Testis (tissue), 3 donors: ENCODE data around the gene KIFAP3. TPM values are rescaled to one million over a fixed set of nuclear protein-coding genes. Genes with fewer than 3 reads are reported as not detected.

Experiments used
- DNase-seq: peaks from one replicate; pipeline ENCODE4 v3.0.0-alpha.2; 2019
- H3K27ac ChIP-seq, 2 donors: fragments of 200-600 bp; sonication (generic); one replicate each; pipeline ENCODE4 v1.5.1; 2019
- H3K27me3 ChIP-seq: fragments of 200-600 bp; sonication (generic); one replicate; pipeline ENCODE4 v1.5.1; 2019
- H3K36me3 ChIP-seq: fragments of 200-600 bp; sonication (generic); one replicate; pipeline ENCODE4 v1.5.1; 2017; ENCODE audit warnings: low read depth; ENCODE audit errors: missing control alignments
- H3K4me1 ChIP-seq: fragments of 200-600 bp; sonication (generic); one replicate; pipeline ENCODE4 v1.5.1; 2019
- H3K4me3 ChIP-seq, 2 donors: fragments of 200-600 bp; sonication (generic); one replicate each; pipeline ENCODE4 v1.5.1; 2017 to 2019
- H3K9me3 ChIP-seq: fragments of 200-600 bp; sonication (generic); one replicate; pipeline ENCODE4 v1.5.1; 2017
- CTCF ChIP-seq, 3 experiments: fragments of 450-650 bp in 2 of 3; fragments of 200-600 bp in 1 of 3; sonication (generic) in 1 of 3; IDR thresholded peaks; one replicate each; pipeline ENCODE4 v1.5.1; 2016 to 2019; ENCODE audit warnings: antibody characterized with exemption in 3 of 3, mild to moderate bottlenecking in 2 of 3, moderate library complexity in 1 of 3
- POLR2A ChIP-seq: fragments of 450-650 bp; IDR thresholded peaks from one replicate; pipeline ENCODE4 v1.6.1; 2017; ENCODE audit warnings: antibody characterized with exemption, mild to moderate bottlenecking, moderate library complexity
- WGBS, 2 donors: methylation state at CpG; one replicate each; pipeline ENCODE4 v1.1.5; 2018; 5-methylcytosine and 5-hydroxymethylcytosine counted together
- intact Hi-C: fragments of 100-400 bp; cut with DNase I; formaldehyde crosslinking; loops from one replicate; pipeline ENCODE4 v1.15.1; 2023; ENCODE audit warnings: low total_unique reads
- polyA plus RNA-seq: library from polyadenylated mRNA; stranded (reverse); fragments of 350-450 nt; fragmentation: Illumina TruSeq; extraction: RNeasy Lipid Tissue Mini Kit (QIAGEN cat#74804); gene quantifications from one replicate; pipeline ENCODE4 v1.2.3, GENCODE V29; 2014; ENCODE audit warnings: low read depth, low replicate concordance; ENCODE audit not compliant: insufficient read depth
- total RNA-seq, 2 donors: library from RNA; depleted of rRNA; stranded (reverse); fragments of >200 nt; gene quantifications; one replicate each; pipeline ENCODE4 v1.2.3, GENCODE V29; 2016

KIFAP3 gene
- total and polyA plus RNA-seq, 3 donors from 2014 or later = 52.9 to 80.8 (median 60.6) TPM

- Histone ChIP-seq H3K4me3 (no peak overlapping the region), H3K36me3 (no peaks in the 10 kb centered on the region), H3K27ac (no peak overlapping the region), H3K9me3 (no peaks in the 10 kb centered on the region), H3K4me1 (no peaks in the 10 kb centered on the region), H3K27me3 (no peaks in the 10 kb centered on the region)
- intact Hi-C loops = no loop called here
- TF ChIP-seq POLR2A (no peak), CTCF (IDR thresholded peaks at IDR 0.05) (no peak)
- WGBS, 2 donors = 85 to 89% methylated on average over 2 of the region's 2 CpGs
- DNase-seq = no peak
Observed at GRCh38 chr1:170032531-170033280, 41.8 kb downstream of the KIFAP3 start.

GRCh38 chr1:170030212-170030611, 44.3 kb downstream of the KIFAP3 start:
- 96 to 100% methylated on average over 1 of the region's 1 CpG for WGBS, 2 donors
- H3K4me3 ChIP-seq = no peak overlapping the region
- H3K27ac ChIP-seq = no peak overlapping the region
- DNase-seq = no peak
- H3K9me3 ChIP-seq = no peaks in the 10 kb centered on the region
- no peaks in the 10 kb centered on the region for H3K4me1 ChIP-seq
- no peak for TF ChIP-seq CTCF (IDR thresholded peaks at IDR 0.05)
- no peak for TF ChIP-seq POLR2A
- intact Hi-C loops = no loop called here
- H3K27me3 ChIP-seq = no peaks in the 10 kb centered on the region
- H3K36me3 ChIP-seq = no peaks in the 10 kb centered on the region

- 88 to 96% methylated on average over 3 of the region's 3 CpGs for WGBS, 2 donors
- no peaks in the 10 kb centered on the region for H3K4me1 ChIP-seq
- no peak overlapping the region for H3K27ac ChIP-seq
- intact Hi-C loops = no loop called here
- H3K27me3 ChIP-seq = no peaks in the 10 kb centered on the region
- H3K9me3 ChIP-seq = no peaks in the 10 kb centered on the region
- no peaks in the 10 kb centered on the region for H3K36me3 ChIP-seq
- DNase-seq = no peak
- no peak overlapping the region for H3K4me3 ChIP-seq
- TF ChIP-seq CTCF (IDR thresholded peaks at IDR 0.05) = no peak
- no peak for TF ChIP-seq POLR2A
Observed at GRCh38 chr1:170027760-170028159, 46.7 kb downstream of the KIFAP3 start.

GRCh38 chr1:170020859-170021258, 53.6 kb downstream of the KIFAP3 start:
- TF ChIP-seq CTCF (IDR thresholded peaks at IDR 0.05) (no peak), POLR2A (no peak)
- Histone ChIP-seq H3K27me3 (no peaks in the 10 kb centered on the region), H3K27ac (no peak overlapping the region), H3K36me3 (no peaks in the 10 kb centered on the region), H3K9me3 (no peaks in the 10 kb centered on the region), H3K4me3 (no peak overlapping the region), H3K4me1 (no peaks in the 10 kb centered on the region)
- intact Hi-C loops = no loop called here
- no peak for DNase-seq
- WGBS, 2 donors = 91 to 93% methylated on average over 2 of the region's 2 CpGs

GRCh38 chr1:170017478-170017877, 57.0 kb downstream of the KIFAP3 start:
- H3K4me1 ChIP-seq = no peaks in the 10 kb centered on the region
- intact Hi-C loops = no loop called here
- H3K27me3 ChIP-seq = no peaks in the 10 kb centered on the region
- no peaks in the 10 kb centered on the region for H3K9me3 ChIP-seq
- H3K27ac ChIP-seq = no peak overlapping the region
- 95 to 96% methylated on average over 2 of the region's 2 CpGs for WGBS, 2 donors
- TF ChIP-seq POLR2A = no peak
- no peak for TF ChIP-seq CTCF (IDR thresholded peaks at IDR 0.05)
- H3K4me3 ChIP-seq = no peak overlapping the region
- no peaks in the 10 kb centered on the region for H3K36me3 ChIP-seq
- DNase-seq = no peak
